Mesothelial cell of epicardium (in vitro differentiated cells): Measurements from ENCODE around the gene GOLGA6C. TPM values are rescaled to one million over a fixed set of nuclear protein-coding genes. Genes with fewer than 3 reads are reported as not detected.

ENCODE experiments used
- DNase-seq, 2 experiments: peaks; one replicate each; pipeline ENCODE4 v3.0.0; 2021; ENCODE audit warnings: low spot score in 2 of 2; ENCODE audit not compliant: unreplicated experiment in 2 of 2
- H3K27ac Mint-ChIP-seq: 2 replicates; pipeline ENCODE4 v1.8.0; 2021; ENCODE audit warnings: mixed read lengths
- H3K27me3 Mint-ChIP-seq: 2 replicates; pipeline ENCODE4 v1.8.0; 2021; ENCODE audit warnings: low read depth, mixed read lengths
- H3K36me3 Mint-ChIP-seq: 2 replicates; pipeline ENCODE4 v1.8.0; 2021; ENCODE audit warnings: mixed read lengths
- H3K4me1 Mint-ChIP-seq: 2 replicates; pipeline ENCODE4 v1.8.0; 2021; ENCODE audit warnings: mixed read lengths
- H3K4me3 Mint-ChIP-seq: 2 replicates; pipeline ENCODE4 v1.8.0; 2021; ENCODE audit warnings: mild to moderate bottlenecking, moderate library complexity, mixed read lengths
- H3K9me3 Mint-ChIP-seq: 2 replicates; pipeline ENCODE4 v1.8.0; 2021; ENCODE audit warnings: mixed read lengths
- CTCF ChIP-seq: fragments of 200-600 bp; sonication (generic); IDR thresholded peaks from one replicate; pipeline ENCODE4 v1.5.0; 2021; ENCODE audit warnings: antibody characterized with exemption; ENCODE audit not compliant: unreplicated experiment
- total RNA-seq: library from RNA; stranded (reverse); gene quantifications from 3 replicates; pipeline ENCODE4 v1.2.1, GENCODE V29; 2021

The GOLGA6C gene
- total RNA-seq, 1 donor from 2014 or later, result 0.20 TPM

GRCh38 chr15:75227663-75228280 lies 30.4 kb upstream of the GOLGA6C start:
- Mint-ChIP-seq H3K36me3 (no peaks in the 10 kb centered on the region), H3K27me3 (peaks cover 17% of the 10 kb centered on the region), H3K27ac (no peak overlapping the region), H3K9me3 (no peaks in the 10 kb centered on the region), H3K4me3 (no peak overlapping the region), H3K4me1 (no peaks in the 10 kb centered on the region)
- no peak for DNase-seq
- TF ChIP-seq CTCF, result no peak

DNA sequence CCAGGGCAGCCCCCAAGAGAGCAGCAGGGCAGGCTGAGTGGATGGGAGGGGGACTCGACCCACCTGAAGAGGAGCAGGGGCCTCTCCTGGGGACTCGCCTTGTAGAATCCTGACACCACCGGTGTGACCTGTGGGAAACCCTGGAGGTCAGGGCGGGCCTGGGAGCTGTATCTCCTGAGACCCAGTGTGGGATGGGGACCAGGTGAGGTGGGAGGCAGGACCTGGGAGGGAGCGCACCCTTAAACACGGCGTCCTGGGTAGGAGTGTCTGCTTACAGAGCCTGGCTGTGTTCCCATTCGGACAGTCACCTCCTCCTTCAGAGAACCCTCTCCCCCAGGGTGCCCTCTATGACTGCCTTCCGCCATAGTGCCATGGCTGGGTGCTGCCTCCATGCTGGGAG lies 29.3 kb upstream of the GOLGA6C start:
- no peak for TF ChIP-seq CTCF
- H3K9me3 Mint-ChIP-seq, result no peaks in the 10 kb centered on the region
- peaks cover 19% of the 10 kb centered on the region for H3K27me3 Mint-ChIP-seq
- no peaks in the 10 kb centered on the region for H3K36me3 Mint-ChIP-seq
- H3K27ac Mint-ChIP-seq, result no peak overlapping the region
- no peaks in the 10 kb centered on the region for H3K4me1 Mint-ChIP-seq
- no peak for DNase-seq
- no peak overlapping the region for H3K4me3 Mint-ChIP-seq

DNA sequence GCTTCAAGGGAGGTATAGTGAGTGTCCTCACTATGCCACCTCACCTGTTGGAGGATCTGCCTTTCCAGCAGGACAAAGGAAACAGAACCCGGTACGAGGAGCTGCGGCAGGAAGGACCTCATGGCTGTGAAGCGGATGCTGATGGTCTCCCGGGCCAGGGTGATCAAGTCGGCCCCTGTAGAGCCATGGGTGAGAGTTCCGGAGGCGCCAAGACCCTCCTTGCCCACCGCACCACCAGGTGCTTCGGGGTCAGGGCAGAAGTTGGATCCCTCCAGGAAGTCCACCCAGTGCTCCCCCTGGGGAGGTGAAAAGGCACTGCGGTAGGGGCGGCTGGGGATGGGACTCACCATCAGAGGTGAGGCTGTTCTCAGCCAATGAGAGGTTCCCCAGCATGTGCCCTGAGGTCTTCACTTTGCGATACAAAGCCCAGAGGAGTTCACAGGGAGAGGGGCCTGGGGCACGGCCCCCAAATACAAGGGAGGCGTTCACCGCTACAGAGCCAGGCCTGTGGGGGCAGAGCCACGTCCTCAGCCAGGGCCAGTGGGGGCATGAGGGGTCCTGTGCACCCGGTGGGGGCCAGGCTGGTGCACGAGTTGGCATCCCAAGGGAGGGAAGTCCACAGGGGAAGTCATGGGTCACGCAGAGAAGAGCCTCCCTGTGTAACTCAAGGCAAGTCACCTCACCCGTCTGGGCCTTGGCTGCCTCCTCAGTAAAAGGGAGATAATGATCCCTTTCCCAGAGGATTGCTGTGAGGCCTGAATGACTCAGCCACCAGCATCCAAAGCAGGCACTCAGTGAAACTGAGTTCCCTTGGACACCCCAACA lies 28.7 kb upstream of the GOLGA6C start:
- DNase-seq, result no peak

DNA sequence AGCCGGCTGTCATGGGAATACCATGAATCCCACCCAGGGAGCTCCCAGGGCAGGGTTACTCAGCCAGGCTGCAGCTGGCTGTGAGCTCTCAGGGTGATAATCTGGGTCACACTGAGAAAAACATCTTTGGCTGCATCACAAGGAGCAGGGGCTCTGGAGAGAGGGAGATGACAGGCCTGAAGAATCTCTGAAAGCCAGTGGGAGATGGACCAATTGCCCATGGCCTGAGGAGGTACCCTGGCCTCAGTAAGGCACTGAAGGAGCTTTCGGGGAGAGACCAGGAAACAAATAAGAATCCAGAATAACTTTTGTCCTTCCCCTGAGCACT lies 28.2 kb upstream of the GOLGA6C start:
- H3K4me3 Mint-ChIP-seq, result no peak overlapping the region
- peaks cover 21% of the 10 kb centered on the region for H3K27me3 Mint-ChIP-seq
- no peak for TF ChIP-seq CTCF
- DNase-seq, result no peak
- no peak overlapping the region for H3K27ac Mint-ChIP-seq
- H3K36me3 Mint-ChIP-seq, result no peaks in the 10 kb centered on the region
- H3K9me3 Mint-ChIP-seq, result no peaks in the 10 kb centered on the region
- H3K4me1 Mint-ChIP-seq, result no peaks in the 10 kb centered on the region

More for the DNA sequence above, 28.7 kb upstream of the GOLGA6C start:
- Mint-ChIP-seq H3K9me3 (no peaks in the 10 kb centered on the region), H3K27ac (no peak overlapping the region), H3K36me3 (no peaks in the 10 kb centered on the region), H3K27me3 (peaks cover 22% of the 10 kb centered on the region), H3K4me1 (no peaks in the 10 kb centered on the region), H3K4me3 (no peak overlapping the region)
- no peak for TF ChIP-seq CTCF

DNA sequence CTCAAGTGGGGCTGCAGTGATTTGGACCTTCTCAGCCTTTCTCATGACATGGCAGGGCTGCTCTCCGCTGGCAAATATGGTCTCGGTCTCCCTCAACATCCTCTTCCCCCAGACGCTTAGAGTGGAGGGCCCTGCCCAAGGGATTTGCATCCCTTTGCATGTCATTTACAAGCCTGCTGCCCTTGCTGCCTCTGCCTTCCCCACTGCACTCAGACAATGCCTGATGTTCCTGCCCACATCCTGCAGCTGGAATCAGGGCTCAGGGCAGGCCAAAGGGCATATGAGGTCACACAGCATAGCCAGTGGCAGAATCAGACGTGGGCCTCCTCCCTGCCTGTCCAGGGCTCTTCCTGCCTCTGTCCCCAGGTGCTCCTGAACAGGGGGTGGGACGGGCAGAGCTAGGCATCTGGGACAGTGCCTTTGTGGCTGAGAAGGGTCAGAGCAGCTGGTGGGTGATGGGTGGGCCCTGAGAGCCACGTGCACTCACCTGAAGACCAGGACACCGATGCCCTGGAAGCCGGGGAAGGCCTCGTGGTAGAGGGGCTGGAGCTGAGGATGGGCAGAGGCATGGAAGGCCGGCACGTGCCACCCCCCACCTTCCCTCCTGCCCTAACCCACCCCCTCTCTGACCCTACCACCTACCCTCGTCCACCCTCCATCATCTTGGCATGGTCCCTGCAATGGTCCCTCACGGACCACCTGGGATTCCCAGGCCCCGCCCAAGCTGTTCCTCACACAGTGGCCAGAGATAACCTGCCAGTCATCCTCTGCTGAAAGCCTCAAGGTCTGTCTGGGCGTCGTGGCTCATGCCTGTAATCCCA lies 27.4 kb upstream of the GOLGA6C start:
- Mint-ChIP-seq H3K36me3 (no peaks in the 10 kb centered on the region), H3K27me3 (peaks cover 20% of the 10 kb centered on the region), H3K9me3 (no peaks in the 10 kb centered on the region), H3K4me3 (no peak overlapping the region), H3K4me1 (no peaks in the 10 kb centered on the region), H3K27ac (no peak overlapping the region)
- DNase-seq, result no peak
- no peak for TF ChIP-seq CTCF
